Neural progenitor cell (in vitro differentiated cells): ENCODE measurements around the gene VPS37B.

Experiments used
- EZH2phosphoT487 ChIP-seq: fragments of 200-600 bp; sonication (generic); IDR thresholded peaks from 2 replicates; pipeline ENCODE4 v1.6.1; 2017; ENCODE audit warnings: antibody characterized with exemption
- TF ChIP-seq, protein P1 (sequence below): fragments of 200-600 bp; sonication (generic); IDR thresholded peaks from 2 replicates; pipeline ENCODE4 v1.5.1; 2017; ENCODE audit warnings: antibody characterized with exemption, mild to moderate bottlenecking

DNA sequence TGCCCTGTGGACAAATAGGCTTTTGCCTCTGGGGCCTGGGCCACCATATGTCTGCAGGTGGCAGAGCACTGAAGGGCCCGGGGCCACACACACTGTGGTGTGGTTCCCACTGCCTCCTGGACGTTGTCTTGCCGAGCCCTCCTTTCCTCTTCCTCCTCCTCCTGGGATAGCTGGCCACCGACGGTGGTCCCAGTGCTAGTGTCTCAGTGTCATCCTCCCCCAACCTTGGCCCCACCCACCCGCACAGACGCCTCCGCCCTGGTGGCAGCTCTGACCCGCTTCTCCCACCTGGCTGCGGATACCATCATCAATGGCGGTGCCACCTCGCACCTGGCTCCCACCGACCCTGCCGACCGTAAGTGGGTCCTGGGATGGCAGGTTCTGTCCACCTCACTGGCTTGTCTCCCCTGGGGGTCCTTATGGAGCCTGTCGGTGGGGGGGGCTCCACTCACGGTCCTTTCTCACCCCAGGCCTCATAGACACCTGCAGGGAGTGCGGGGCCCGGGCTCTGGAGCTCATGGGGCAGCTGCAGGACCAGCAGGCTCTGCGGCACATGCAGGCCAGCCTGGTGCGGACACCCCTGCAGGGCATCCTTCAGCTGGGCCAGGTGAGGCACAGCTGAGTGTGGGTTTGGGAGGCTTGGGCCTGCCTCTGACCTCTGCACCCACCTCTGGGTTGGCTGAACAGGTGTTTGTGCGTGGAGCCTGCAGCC is 37.2 kb downstream of the VPS37B start:
- TF ChIP-seq, protein P1, sequence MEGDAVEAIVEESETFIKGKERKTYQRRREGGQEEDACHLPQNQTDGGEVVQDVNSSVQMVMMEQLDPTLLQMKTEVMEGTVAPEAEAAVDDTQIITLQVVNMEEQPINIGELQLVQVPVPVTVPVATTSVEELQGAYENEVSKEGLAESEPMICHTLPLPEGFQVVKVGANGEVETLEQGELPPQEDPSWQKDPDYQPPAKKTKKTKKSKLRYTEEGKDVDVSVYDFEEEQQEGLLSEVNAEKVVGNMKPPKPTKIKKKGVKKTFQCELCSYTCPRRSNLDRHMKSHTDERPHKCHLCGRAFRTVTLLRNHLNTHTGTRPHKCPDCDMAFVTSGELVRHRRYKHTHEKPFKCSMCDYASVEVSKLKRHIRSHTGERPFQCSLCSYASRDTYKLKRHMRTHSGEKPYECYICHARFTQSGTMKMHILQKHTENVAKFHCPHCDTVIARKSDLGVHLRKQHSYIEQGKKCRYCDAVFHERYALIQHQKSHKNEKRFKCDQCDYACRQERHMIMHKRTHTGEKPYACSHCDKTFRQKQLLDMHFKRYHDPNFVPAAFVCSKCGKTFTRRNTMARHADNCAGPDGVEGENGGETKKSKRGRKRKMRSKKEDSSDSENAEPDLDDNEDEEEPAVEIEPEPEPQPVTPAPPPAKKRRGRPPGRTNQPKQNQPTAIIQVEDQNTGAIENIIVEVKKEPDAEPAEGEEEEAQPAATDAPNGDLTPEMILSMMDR: no peak
- TF ChIP-seq EZH2phosphoT487: no peak
